Measurements from ENCODE around the gene TTLL11. TPM values are rescaled to one million over a fixed set of nuclear protein-coding genes. Genes with fewer than 3 reads are reported as not detected.

Gene TTLL11
- total and polyA plus RNA-seq, 2 of the 8 experiments (the other 6 are each of a cell fraction or from before 2014, with no cell fraction given): 0.56 to 0.80 TPM

GRCh38 chr9:121842612-121842978, 250.5 kb downstream of the TTLL11 start (continued):
- TF ChIP-seq ATF3 (IDR thresholded peaks at IDR 0.05; ENCODE audit: insufficient read depth, low read depth, low read length) (no peak), BACH1 (IDR thresholded peaks at IDR 0.05; ENCODE audit: low read length) (no peak), CHD2 (IDR thresholded peaks at IDR 0.05; ENCODE audit: low read length) (no peak), POLR2A (IDR thresholded peaks at IDR 0.05; ENCODE audit: control extremely low read depth in 1 of 2, low read depth in 2 of 2, low read length in 2 of 2) (no peak), BRCA1 (IDR thresholded peaks at IDR 0.05; ENCODE audit: low read depth, low read length) (no peak)

All from H1 (cell line).